Measurements from ENCODE around the gene ERCC5. TPM values are rescaled to one million over a fixed set of nuclear protein-coding genes. Genes with fewer than 3 reads are reported as not detected.
A peak's percentile ranks its signal among the peaks of the same experiment; 100 is the strongest.

Gene ERCC5
- 10 to 100 TPM; 59.4 to 66.5 TPM for total RNA-seq

DNA sequence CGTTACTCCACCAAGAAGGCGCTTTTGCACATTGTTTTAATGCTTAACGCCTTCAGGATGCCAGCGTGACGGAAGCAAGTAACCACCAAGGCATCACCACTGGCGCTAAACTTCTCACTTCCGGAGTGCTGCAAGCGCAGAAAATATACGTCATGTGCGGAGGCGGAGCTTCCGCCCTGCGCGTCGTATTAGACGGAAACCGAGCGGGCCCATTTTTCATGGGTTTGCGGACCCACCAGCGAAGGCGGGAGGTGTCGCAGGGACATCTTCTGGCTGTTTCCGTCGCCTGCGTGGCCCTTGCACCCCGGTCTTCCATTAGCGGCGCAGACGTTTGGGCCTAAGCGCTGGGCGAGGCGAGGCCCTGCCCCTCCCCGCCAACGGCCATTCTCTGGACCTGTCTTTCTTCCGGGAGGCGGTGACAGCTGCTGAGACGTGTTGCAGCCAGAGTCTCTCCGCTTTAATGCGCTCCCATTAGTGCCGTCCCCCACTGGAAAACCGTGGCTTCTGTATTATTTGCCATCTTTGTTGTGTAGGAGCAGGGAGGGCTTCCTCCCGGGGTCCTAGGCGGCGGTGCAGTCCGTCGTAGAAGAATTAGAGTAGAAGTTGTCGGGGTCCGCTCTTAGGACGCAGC is at the start of gene ERCC5:
TSS of gene ERCC5 (plus strand) at position 403 of the 631 bp plus-strand sequence. CDS start 235 bp downstream, outside the sequence.
- ATAC-seq (peak; percentile 86), DNase-seq (peak; percentile 97)
- ChIA-PET CTCF (interaction anchor here (0.7 to 3.2 kb wide), 18 partner anchors 11 to 290 kb away, joined by 3 to 15 read pairs (median 4); partner anchors contain the start of gene TPP2), POLR2A (interaction anchor here (0.7 to 2.7 kb wide), 18 partner anchors 9 to 451 kb away, joined by 3 to 31 read pairs (median 4); partner anchors contain the start of genes BIVM, POGLUT2, TEX30 and TPP2)
- H3K36me3 Mint-ChIP-seq (ENCODE audit: low read depth) = peaks cover 14% of the 10 kb centered on the region
- H3K9me3 Mint-ChIP-seq = no peaks in the 10 kb centered on the region
- no peaks in the 10 kb centered on the region for H3K27me3 Mint-ChIP-seq
- H3K4me1 Mint-ChIP-seq (ENCODE audit: low read depth) = peaks cover 31% of the 10 kb centered on the region
- intact Hi-C loops (cut with micrococcal nuclease) = loop anchor here (1.0 to 5.0 kb wide), 3 partner anchors 43 to 249 kb away; partner anchors contain the start of genes TEX30 and TPP2
- peak within 1 kb of the TSS; percentile 92 for H3K4me3 Mint-ChIP-seq
- peak within 1 kb of the TSS; percentile 94 for H3K27ac Mint-ChIP-seq
- no peak for TF ChIP-seq CTCF (IDR thresholded peaks at IDR 0.05)

DNA sequence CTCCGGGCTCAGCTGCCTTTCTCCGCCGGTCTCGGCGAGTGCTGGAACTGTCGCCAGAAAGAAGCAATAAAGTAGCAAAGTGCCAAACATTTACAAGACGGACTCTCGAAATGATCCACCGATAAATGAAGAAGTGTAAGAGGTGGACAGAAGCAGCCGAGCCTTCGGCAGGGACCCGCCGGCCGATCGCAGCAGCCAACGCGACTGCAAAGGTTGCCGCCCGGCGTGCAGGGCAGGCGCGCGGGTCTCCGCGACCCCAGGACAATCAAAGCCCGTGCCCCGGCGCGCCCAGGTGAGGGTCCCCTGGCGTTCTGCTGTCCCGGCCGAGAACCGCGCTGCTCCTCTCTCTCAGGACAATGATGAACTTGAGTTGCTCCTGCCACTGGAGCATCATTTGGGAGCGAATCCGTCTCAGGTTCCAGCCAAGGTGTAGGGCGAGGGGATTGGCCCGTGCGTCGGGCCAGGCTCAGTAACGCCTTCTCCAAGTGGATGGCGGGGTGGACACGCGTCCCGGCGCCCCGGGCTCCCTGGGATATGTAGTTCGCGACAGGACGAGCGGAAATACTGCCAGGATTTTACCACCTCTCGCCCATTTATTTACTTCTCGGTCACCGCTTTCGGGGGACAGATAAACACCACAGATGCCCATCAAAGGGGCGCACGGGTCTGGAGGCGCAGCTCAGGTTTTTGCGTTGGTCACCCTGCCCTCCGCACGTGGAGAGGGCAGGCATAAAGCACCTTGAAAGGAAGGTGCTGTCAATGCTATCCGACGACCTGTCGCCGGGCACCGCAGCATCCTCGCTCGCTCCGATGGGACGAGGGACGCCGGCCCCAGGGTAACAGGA is 47.0 kb upstream of the ERCC5 start, which contains the start of the genes BIVM and POGLUT2:
TSS of gene BIVM (plus strand) at position 539 of the 845 bp plus-strand sequence. CDS start 8,149 bp downstream, outside the sequence.
TSS of gene POGLUT2 (minus strand) at position 396 of the 845 bp plus-strand sequence. CDS start at position 90, 306 bp downstream.
- ChIA-PET POLR2A (interaction anchor here (0.6 to 2.5 kb wide), 9 partner anchors 24 to 335 kb away, joined by 3 to 20 read pairs (median 5); partner anchors contain the start of genes ERCC5, TEX30 and TPP2), CTCF (interaction anchor here (0.8 to 2.1 kb wide), 12 partner anchors 12 to 219 kb away, joined by 3 to 14 read pairs (median 5); partner anchors contain the start of genes ERCC5 and TEX30)
- peak; percentile 94 for DNase-seq
- peak; percentile 91 for ATAC-seq
- peaks cover 8% of the 10 kb centered on the region for H3K27me3 Mint-ChIP-seq
- intact Hi-C loops (cut with micrococcal nuclease) = loop anchor here (2.0 kb wide), 1 partner anchor 20 kb away; no protein-coding TSS in a partner anchor
- H3K36me3 Mint-ChIP-seq (ENCODE audit: low read depth) = peaks cover 9% of the 10 kb centered on the region
- peak within 1 kb of the TSS; percentile 92 for H3K4me3 Mint-ChIP-seq
- H3K27ac Mint-ChIP-seq = peak within 1 kb of the TSS; percentile 81
- no peak for TF ChIP-seq CTCF (IDR thresholded peaks at IDR 0.05)
- H3K9me3 Mint-ChIP-seq = no peaks in the 10 kb centered on the region
- H3K4me1 Mint-ChIP-seq (ENCODE audit: low read depth) = peaks cover 20% of the 10 kb centered on the region

GRCh38 chr13:102799426-102800144 is 46.2 kb upstream of the ERCC5 start:
- ChIA-PET CTCF (interaction anchor here (0.7 to 2.1 kb wide), 21 partner anchors 8 to 219 kb away, joined by 3 to 14 read pairs (median 5); partner anchors contain the start of genes ERCC5 and TEX30), POLR2A (interaction anchor here (1.0 to 2.5 kb wide), 9 partner anchors 11 to 210 kb away, joined by 3 to 20 read pairs (median 5); partner anchors contain the start of genes ERCC5, TEX30 and TPP2)
- Mint-ChIP-seq H3K27ac (peak overlapping the region; percentile 81), H3K9me3 (no peaks in the 10 kb centered on the region), H3K4me1 (ENCODE audit: low read depth) (peaks cover 21% of the 10 kb centered on the region), H3K27me3 (peaks cover 8% of the 10 kb centered on the region), H3K4me3 (peak overlapping the region; percentile 92), H3K36me3 (ENCODE audit: low read depth) (peaks cover 10% of the 10 kb centered on the region)
- peak; percentile 5 for DNase-seq
- intact Hi-C loops (cut with micrococcal nuclease) = loop anchor here (2.0 to 5.0 kb wide), 4 partner anchors 21 to 202 kb away; partner anchors contain the start of genes ERCC5 and TPP2
- ATAC-seq = no peak
- no peak for TF ChIP-seq CTCF (IDR thresholded peaks at IDR 0.05)
